ENCODE results near the gene UMODL1.

Gene UMODL1

GRCh38 chr21:42043201-42043895 lies 27.8 kb upstream of the UMODL1 start:
- no peak for TF ChIP-seq CTCF (IDR thresholded peaks at IDR 0.05; ENCODE audit: borderline replicate concordance, insufficient read depth, low read depth, low read length)
- H3K4me3 ChIP-seq (ENCODE audit: low read depth, low read length), result no peak overlapping the region

GRCh38 chr21:42043961-42044360 lies 27.2 kb upstream of the UMODL1 start:
- TF ChIP-seq CTCF (IDR thresholded peaks at IDR 0.05; ENCODE audit: borderline replicate concordance, insufficient read depth, low read depth, low read length), result no peak

GRCh38 chr21:42044871-42045495 lies 26.1 kb upstream of the UMODL1 start:
- no peak for TF ChIP-seq CTCF (IDR thresholded peaks at IDR 0.05; ENCODE audit: borderline replicate concordance, insufficient read depth, low read depth, low read length)
- no peak overlapping the region for H3K4me3 ChIP-seq (ENCODE audit: low read depth, low read length)

More at GRCh38 chr21:42043961-42044360, 27.2 kb upstream of the UMODL1 start:
- H3K4me3 ChIP-seq (ENCODE audit: low read depth, low read length), result no peak overlapping the region

- H3K4me3 ChIP-seq (ENCODE audit: low read depth, low read length), result no peak overlapping the region
- no peak for TF ChIP-seq CTCF (IDR thresholded peaks at IDR 0.05; ENCODE audit: borderline replicate concordance, insufficient read depth, low read depth, low read length)
Observed at GRCh38 chr21:42047821-42048613, 23.1 kb upstream of the UMODL1 start.

- H3K4me3 ChIP-seq (ENCODE audit: low read depth, low read length), result no peak overlapping the region
- no peak for TF ChIP-seq CTCF (IDR thresholded peaks at IDR 0.05; ENCODE audit: borderline replicate concordance, insufficient read depth, low read depth, low read length)
Observed at GRCh38 chr21:42048870-42049577, 22.1 kb upstream of the UMODL1 start.

- no peak for TF ChIP-seq CTCF (IDR thresholded peaks at IDR 0.05; ENCODE audit: borderline replicate concordance, insufficient read depth, low read depth, low read length)
- no peak overlapping the region for H3K4me3 ChIP-seq (ENCODE audit: low read depth, low read length)
Observed at GRCh38 chr21:42049578-42050430, 21.3 kb upstream of the UMODL1 start.
